Spleen (tissue), 11 donors: ENCODE data around the gene PTGIR. TPM values are rescaled to one million over a fixed set of nuclear protein-coding genes. Genes with fewer than 3 reads are reported as not detected.

Experiments
- DNase-seq: peaks from one replicate; pipeline ENCODE4 v3.0.0-alpha.2; 2020
- H3K27ac ChIP-seq, 8 donors: fragments of 200-600 bp; sonication (generic) in 7 of 8; 1 replicate in 4 of 8; 2 replicates in 4 of 8; pipeline versions ENCODE4 v1.5.0 to v1.8.0; 2016 to 2021; ENCODE audit warnings: inconsistent platforms in 4 of 8, mild to moderate bottlenecking in 4 of 8, moderate library complexity in 1 of 8
- H3K27me3 ChIP-seq, 7 donors: fragments of 200-600 bp; sonication (generic) in 6 of 7; replicated peaks in 1 of 7; 1 replicate in 4 of 7; 2 replicates in 3 of 7; pipeline versions ENCODE4 v1.5.0 to v1.8.0; 2016 to 2021; ENCODE audit warnings: inconsistent platforms in 3 of 7, mild to moderate bottlenecking in 1 of 7
- H3K36me3 ChIP-seq, 6 donors: fragments of 200-600 bp; sonication (generic) in 5 of 6; 1 replicate in 4 of 6; 2 replicates in 2 of 6; pipeline versions ENCODE4 v1.5.0 to v1.8.0; 2016 to 2021; ENCODE audit warnings: inconsistent platforms in 2 of 6
- H3K4me1 ChIP-seq, 6 donors: fragments of 200-600 bp; sonication (generic) in 5 of 6; 1 replicate in 3 of 6; 2 replicates in 3 of 6; pipeline versions ENCODE4 v1.5.0 to v1.8.0; 2016 to 2021; ENCODE audit warnings: inconsistent platforms in 3 of 6
- H3K4me3 ChIP-seq, 8 donors: fragments of 200-600 bp; sonication (generic) in 7 of 8; 1 replicate in 4 of 8; 2 replicates in 4 of 8; pipeline versions ENCODE4 v1.5.0 to v1.8.0; 2016 to 2021; ENCODE audit warnings: inconsistent platforms in 4 of 8, mild to moderate bottlenecking in 4 of 8, moderate library complexity in 2 of 8
- H3K9me3 ChIP-seq, 8 donors: fragments of 200-600 bp; sonication (generic) in 7 of 8; 1 replicate in 4 of 8; 2 replicates in 4 of 8; pipeline versions ENCODE4 v1.5.0 to v1.8.0; 2016 to 2021; ENCODE audit warnings: inconsistent platforms in 4 of 8
- CTCF ChIP-seq, 11 experiments: fragments of 200-600 bp in 7 of 11; fragments of 450-650 bp in 4 of 11; sonication (generic) in 4 of 11; IDR thresholded peaks in 8 of 11; conservative IDR thresholded peaks in 3 of 11; 1 replicate in 7 of 11; 2 replicates in 4 of 11; pipeline versions ENCODE4 v1.4.0 to v1.8.0; 2016 to 2021; ENCODE audit warnings: antibody characterized with exemption in 11 of 11, inconsistent platforms in 4 of 11, mild to moderate bottlenecking in 1 of 11
- POLR2A ChIP-seq, 3 donors: fragments of 450-650 bp; IDR thresholded peaks; one replicate each; pipeline ENCODE4 v1.5.1; 2017; ENCODE audit warnings: antibody characterized with exemption in 3 of 3, mild to moderate bottlenecking in 1 of 3
- POLR2AphosphoS5 ChIP-seq, 3 donors: sonication (generic); formaldehyde crosslinking; IDR thresholded peaks; one replicate each; pipeline ENCODE4 v1.5.1; 2017; ENCODE audit warnings: antibody characterized with exemption in 3 of 3
- WGBS, 5 donors: extraction: QIAGEN DNeasy Blood & Tissue Kit in 3 of 5; methylation state at CpG; one replicate each; pipeline versions ENCODE4 v1.1.5 to v1.1.7; 2013 to 2018; 5-methylcytosine and 5-hydroxymethylcytosine counted together
- intact Hi-C: fragments of 100-400 bp; cut with DNase I; formaldehyde crosslinking; loops from one replicate; pipeline ENCODE4 v1.15.0; 2023; ENCODE audit warnings: low total_unique reads
- polyA plus RNA-seq, 3 donors: library from polyadenylated mRNA; stranded (reverse); fragments of 200-250 nt; gene quantifications; one replicate each; pipeline ENCODE4 v1.2.1, GENCODE V29; 2013
- total RNA-seq, 7 donors: library from RNA; depleted of rRNA in 3 of 7; stranded (reverse); fragments of >200 nt in 3 of 7; fragmentation: NEBNext Ultra II Directional in 4 of 7; extraction: Animal tissue kit (Norgen Biotek cat#: 25700) in 4 of 7; gene quantifications; one replicate each; pipeline versions ENCODE4 v1.1.0 to v1.2.1, GENCODE V29; 2016 to 2021
- donor health status: healthy with polysubstance abuse.
- donor health status: DM: no; HTN: no; CAD: no; lungs with moderate emphysema.
- donor health status: DM: no; HTN: no; CAD: no.
- donor health status: Bipolar disorder and iron deficiency.
- donor health status: healthy.
- donor health status: DM: no; HTN: no; CAD: no.
- donor health status: DM: yes; HTN: yes; CAD: no.

Gene PTGIR
- total and polyA plus RNA-seq, 10 donors, result 5.4 to 18.6 (median 7.9) TPM

GRCh38 chr19:46617601-46618000, 7.3 kb downstream of the PTGIR start:
- peaks cover 0 to 4% (median 0%) of the 10 kb centered on the region in 7 donors for H3K27me3 ChIP-seq
- no peaks in the 10 kb centered on the region for H3K9me3 ChIP-seq
- 72 to 84% (median 77%) methylated on average over 6 of the region's 6 CpGs for WGBS, 5 donors
- H3K4me3 ChIP-seq, result no peak overlapping the region
- DNase-seq, result no peak
- H3K27ac ChIP-seq, result peak overlapping the region in 4 of 8 donors; percentile 20 to 72 (median 55)
- intact Hi-C loops, result no loop called here
- H3K4me1 ChIP-seq, result peaks cover 28 to 95% (median 59%) of the 10 kb centered on the region in 6 donors
- TF ChIP-seq CTCF (IDR thresholded peaks at IDR 0.05 in 8 of 11, conservative IDR thresholded peaks at IDR 0.05 in 3 of 11), result no peak
- no peak for TF ChIP-seq POLR2A (IDR thresholded peaks at IDR 0.05)
- TF ChIP-seq POLR2AphosphoS5 (IDR thresholded peaks at IDR 0.05), result no peak
- no peaks in the 10 kb centered on the region for H3K36me3 ChIP-seq

GRCh38 chr19:46616631-46617322, 8.1 kb downstream of the PTGIR start:
- Histone ChIP-seq H3K36me3 (no peaks in the 10 kb centered on the region), H3K27me3 (peaks cover 0 to under 1% (median 0%) of the 10 kb centered on the region in 7 donors), H3K27ac (peak overlapping the region in 5 of 8 donors; percentile 20 to 72 (median 47)), H3K9me3 (no peaks in the 10 kb centered on the region), H3K4me3 (no peak overlapping the region), H3K4me1 (peaks cover 35 to 95% (median 65%) of the 10 kb centered on the region in 6 donors)
- WGBS, 5 donors, result 6 to 28% (median 14%) methylated on average over 17 of the region's 17 CpGs
- DNase-seq, result peak; percentile 77
- TF ChIP-seq CTCF (IDR thresholded peaks at IDR 0.05 in 8 of 11, conservative IDR thresholded peaks at IDR 0.05 in 3 of 11) (peak in 6 of 11 experiments; percentile 14 to 37 (median 28)), POLR2A (IDR thresholded peaks at IDR 0.05) (no peak), POLR2AphosphoS5 (IDR thresholded peaks at IDR 0.05) (peak in 2 of 3 donors; percentile 18 to 64)
- intact Hi-C loops, result no loop called here

- TF ChIP-seq POLR2A (IDR thresholded peaks at IDR 0.05) (no peak), POLR2AphosphoS5 (IDR thresholded peaks at IDR 0.05) (no peak), CTCF (IDR thresholded peaks at IDR 0.05 in 8 of 11, conservative IDR thresholded peaks at IDR 0.05 in 3 of 11) (no peak)
- peak overlapping the region in 1 of 8 donors; percentile 63 for H3K27ac ChIP-seq
- no peaks in the 10 kb centered on the region for H3K27me3 ChIP-seq
- H3K4me1 ChIP-seq, result peaks cover 43 to 95% (median 69%) of the 10 kb centered on the region in 6 donors
- WGBS, 5 donors, result 79 to 88% (median 85%) methylated on average over 10 of the region's 10 CpGs
- H3K36me3 ChIP-seq, result peaks cover 0 to under 1% (median 0%) of the 10 kb centered on the region in 6 donors
- intact Hi-C loops, result no loop called here
- no peaks in the 10 kb centered on the region for H3K9me3 ChIP-seq
- DNase-seq, result peak; percentile 34
- H3K4me3 ChIP-seq, result no peak overlapping the region
These were observed 8.9 kb downstream of the PTGIR start for GRCh38 chr19:46615966-46616365.

GRCh38 chr19:46614114-46614722, 10.7 kb downstream of the PTGIR start:
- peaks cover 36 to 95% (median 59%) of the 10 kb centered on the region in 6 donors for H3K4me1 ChIP-seq
- DNase-seq, result peak; percentile 93

More at GRCh38 chr19:46614114-46614722, 10.7 kb downstream of the PTGIR start:
- intact Hi-C loops, result loop anchor here (5.0 kb wide), 1 partner anchor 48 kb away; the partner anchor contains the start of gene DACT3
- TF ChIP-seq POLR2AphosphoS5 (IDR thresholded peaks at IDR 0.05), result peak in 1 of 3 donors; percentile 41
- TF ChIP-seq POLR2A (IDR thresholded peaks at IDR 0.05), result no peak
- TF ChIP-seq CTCF (IDR thresholded peaks at IDR 0.05 in 8 of 11, conservative IDR thresholded peaks at IDR 0.05 in 3 of 11), result peak; percentile 83 to 96 (median 92)
- H3K4me3 ChIP-seq, result no peak overlapping the region
- H3K9me3 ChIP-seq, result no peaks in the 10 kb centered on the region
- 12 to 18% (median 13%) methylated on average over 12 of the region's 12 CpGs for WGBS, 5 donors
- H3K27ac ChIP-seq, result no peak overlapping the region
- peaks cover 0 to 18% (median 10%) of the 10 kb centered on the region in 6 donors for H3K36me3 ChIP-seq
- H3K27me3 ChIP-seq, result no peaks in the 10 kb centered on the region
